A673 (cell line): ENCODE results near the gene MCM9. TPM values are rescaled to one million over a fixed set of nuclear protein-coding genes. Genes with fewer than 3 reads are reported as not detected.

Experiments
- BruUV-seq: library from RNA; stranded (reverse); fragments of 400-500 nt; replicated peaks from 2 replicates; lab custom pipeline; 2021; lab: Mats Ljungman, UMichigan
- CTCF ChIA-PET: fragments of 300-600 bp; sonication (Branson Sonifier 250); formaldehyde crosslinking; loops from one replicate; lab custom pipeline; 2022; ENCODE audit warnings: antibody characterized with exemption; lab: Charles Lee
- POLR2A ChIA-PET: fragments of 300-600 bp; sonication (Branson Sonifier 250); formaldehyde crosslinking; loops from one replicate; lab custom pipeline; 2022; ENCODE audit warnings: antibody characterized with exemption; ENCODE audit not compliant: low non-redundant PET; lab: Charles Lee
- DNase-seq: peaks from one replicate; pipeline ENCODE4 v3.0.0-alpha.2; 2015; ENCODE audit warnings: low spot score
- H3K27ac ChIP-seq: fragments of 200-600 bp; sonication (generic); 2 replicates; pipeline ENCODE4 v1.5.1; 2016; ENCODE audit warnings: mixed run types, low read depth, mild to moderate bottlenecking, mixed read lengths, antibody characterized with exemption, low read length; ENCODE audit not compliant: poor library complexity, severe bottlenecking
- H3K27me3 ChIP-seq: fragments of 200-600 bp; sonication (generic); replicated peaks from 2 replicates; pipeline ENCODE4 v1.6.1; 2017; ENCODE audit warnings: mixed run types, low read depth, mild to moderate bottlenecking, mixed read lengths, antibody characterized with exemption, low read length; ENCODE audit not compliant: insufficient read depth, poor library complexity
- H3K36me3 ChIP-seq: fragments of 200-600 bp; sonication (generic); 2 replicates; pipeline ENCODE4 v1.6.1; 2016; ENCODE audit warnings: mixed run types, mild to moderate bottlenecking, mixed read lengths, antibody characterized with exemption, low read length; ENCODE audit not compliant: insufficient read depth, poor library complexity, severe bottlenecking
- H3K4me1 ChIP-seq: fragments of 200-600 bp; sonication (generic); 2 replicates; pipeline ENCODE4 v1.6.1; 2017; ENCODE audit warnings: mixed run types, mild to moderate bottlenecking, mixed read lengths, antibody characterized with exemption, low read length; ENCODE audit not compliant: insufficient read depth, poor library complexity, severe bottlenecking
- H3K4me3 ChIP-seq: fragments of 200-600 bp; sonication (generic); 2 replicates; pipeline ENCODE4 v1.5.1; 2016; ENCODE audit warnings: low read depth, mixed run types, mild to moderate bottlenecking, mixed read lengths, low read length; ENCODE audit not compliant: poor library complexity, severe bottlenecking
- H3K9me3 ChIP-seq: fragments of 200-600 bp; sonication (generic); 2 replicates; pipeline ENCODE4 v1.6.1; 2016; ENCODE audit warnings: mixed run types, low read depth, mild to moderate bottlenecking, mixed read lengths, antibody characterized with exemption, low read length; ENCODE audit not compliant: poor library complexity, severe bottlenecking
- EZH2 ChIP-seq: fragments of 200-600 bp; sonication (generic); IDR thresholded peaks from 2 replicates; pipeline ENCODE4 v1.6.1; 2017; ENCODE audit warnings: borderline replicate concordance, low read depth, mild to moderate bottlenecking, mixed read lengths, antibody characterized with exemption, low read length; ENCODE audit not compliant: poor library complexity, severe bottlenecking
- intact Hi-C: fragments of 100-400 bp; cut with micrococcal nuclease; formaldehyde crosslinking; loops from one replicate; pipeline ENCODE4 v1.10.0; 2022; ENCODE audit not compliant: unreplicated experiment
- total RNA-seq: library from RNA; stranded (reverse); gene quantifications from 2 replicates; pipeline ENCODE4 v1.2.3, GENCODE V29; 2021
- TF ChIP-seq, protein P1 (sequence below): fragments of 300-800, 200-600 bp; sonication (generic); conservative IDR thresholded peaks from 2 replicates; pipeline ENCODE4 v1.5.1; 2017; ENCODE audit warnings: low read depth, mild to moderate bottlenecking, antibody characterized with exemption, low read length, moderate library complexity, mixed read lengths

The MCM9 gene
- total RNA-seq, 1 experiment from 2014 or later = 16.9 TPM

DNA sequence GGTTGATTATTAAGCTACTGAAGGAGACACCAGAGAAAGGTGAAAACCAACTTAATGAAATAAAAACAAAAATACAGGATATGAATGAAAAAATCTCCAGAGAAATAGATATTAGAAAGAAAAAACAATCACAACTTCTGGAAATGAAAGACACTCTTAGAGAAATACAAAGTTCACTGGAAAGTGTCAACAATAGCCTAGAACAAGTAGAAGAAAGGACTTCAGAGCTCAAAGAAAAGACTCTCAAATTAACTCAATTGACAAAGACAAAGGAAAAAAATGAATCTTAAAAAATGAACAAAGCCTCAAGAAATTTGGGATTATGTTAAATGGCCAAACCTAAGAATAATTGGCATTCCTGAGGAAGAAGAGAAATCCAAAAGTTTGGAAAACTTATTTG lies 10.3 kb upstream of the MCM9 start:
- no TSS peak for BruUV-seq
- Histone ChIP-seq H3K9me3 (peaks cover 6% of the 10 kb centered on the region), H3K4me1 (no peaks in the 10 kb centered on the region), H3K4me3 (no peak overlapping the region), H3K36me3 (no peaks in the 10 kb centered on the region), H3K27me3 (no peaks in the 10 kb centered on the region), H3K27ac (no peak overlapping the region)
- POLR2A ChIA-PET = no interaction called here
- no peak for DNase-seq
- intact Hi-C loops = no loop called here
- CTCF ChIA-PET = no interaction called here
- TF ChIP-seq EZH2 = no peak
- TF ChIP-seq, protein P1, sequence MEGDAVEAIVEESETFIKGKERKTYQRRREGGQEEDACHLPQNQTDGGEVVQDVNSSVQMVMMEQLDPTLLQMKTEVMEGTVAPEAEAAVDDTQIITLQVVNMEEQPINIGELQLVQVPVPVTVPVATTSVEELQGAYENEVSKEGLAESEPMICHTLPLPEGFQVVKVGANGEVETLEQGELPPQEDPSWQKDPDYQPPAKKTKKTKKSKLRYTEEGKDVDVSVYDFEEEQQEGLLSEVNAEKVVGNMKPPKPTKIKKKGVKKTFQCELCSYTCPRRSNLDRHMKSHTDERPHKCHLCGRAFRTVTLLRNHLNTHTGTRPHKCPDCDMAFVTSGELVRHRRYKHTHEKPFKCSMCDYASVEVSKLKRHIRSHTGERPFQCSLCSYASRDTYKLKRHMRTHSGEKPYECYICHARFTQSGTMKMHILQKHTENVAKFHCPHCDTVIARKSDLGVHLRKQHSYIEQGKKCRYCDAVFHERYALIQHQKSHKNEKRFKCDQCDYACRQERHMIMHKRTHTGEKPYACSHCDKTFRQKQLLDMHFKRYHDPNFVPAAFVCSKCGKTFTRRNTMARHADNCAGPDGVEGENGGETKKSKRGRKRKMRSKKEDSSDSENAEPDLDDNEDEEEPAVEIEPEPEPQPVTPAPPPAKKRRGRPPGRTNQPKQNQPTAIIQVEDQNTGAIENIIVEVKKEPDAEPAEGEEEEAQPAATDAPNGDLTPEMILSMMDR = no peak

DNA sequence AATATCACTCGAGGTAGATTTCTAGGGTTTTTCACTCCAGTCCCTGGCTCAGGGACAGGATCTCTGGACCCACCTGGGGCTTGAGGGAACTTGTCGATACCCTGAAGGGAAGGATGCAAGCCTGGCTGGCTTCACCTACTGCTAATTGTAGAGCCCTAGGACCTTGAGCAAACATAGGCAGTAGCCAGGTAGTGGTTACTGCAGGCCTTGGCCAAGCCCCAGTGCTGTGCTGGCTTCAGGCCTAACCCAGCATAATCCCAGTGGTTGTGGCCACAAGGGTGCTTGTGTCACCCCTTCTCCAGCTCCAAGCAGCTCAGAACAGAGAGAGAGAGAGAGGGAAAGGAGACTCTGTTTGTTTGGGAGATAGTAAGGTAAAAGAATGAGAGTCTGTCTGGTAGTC lies 5.8 kb upstream of the MCM9 start:
- no peak for TF ChIP-seq EZH2
- TF ChIP-seq, protein P1 = no peak
- H3K9me3 ChIP-seq = peaks cover 6% of the 10 kb centered on the region
- H3K27me3 ChIP-seq = no peaks in the 10 kb centered on the region
- no TSS peak for BruUV-seq
- DNase-seq = no peak
- no peaks in the 10 kb centered on the region for H3K4me1 ChIP-seq
- intact Hi-C loops = no loop called here
- H3K36me3 ChIP-seq = no peaks in the 10 kb centered on the region
- ChIA-PET CTCF (no interaction called here), POLR2A (no interaction called here)
- H3K27ac ChIP-seq = no peak overlapping the region
- no peak overlapping the region for H3K4me3 ChIP-seq

DNA sequence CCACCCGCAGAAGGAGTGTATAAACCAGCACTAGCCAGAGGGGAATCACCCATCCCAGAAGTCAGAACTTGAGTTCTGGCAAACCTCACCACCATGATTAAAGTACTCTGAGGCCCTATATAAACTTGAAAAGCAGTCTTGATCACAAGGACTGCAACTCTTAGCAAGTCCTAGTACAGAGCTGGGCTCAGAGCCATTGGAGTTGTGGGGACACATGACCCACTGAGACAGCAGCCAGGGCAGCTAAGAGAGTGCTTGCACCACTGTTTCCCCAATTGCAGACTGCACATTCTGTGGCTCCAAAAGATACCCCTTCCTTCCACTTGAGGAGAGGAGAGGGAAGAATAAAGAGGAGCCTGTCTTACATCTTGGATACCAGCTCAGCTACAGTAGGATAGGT lies 4.7 kb upstream of the MCM9 start:
- Histone ChIP-seq H3K4me1 (no peaks in the 10 kb centered on the region), H3K27me3 (no peaks in the 10 kb centered on the region), H3K4me3 (no peak overlapping the region), H3K9me3 (no peaks in the 10 kb centered on the region), H3K36me3 (no peaks in the 10 kb centered on the region), H3K27ac (no peak overlapping the region)
- DNase-seq = no peak
- TF ChIP-seq, protein P1 = no peak
- TF ChIP-seq EZH2 = no peak
- no TSS peak for BruUV-seq
- ChIA-PET POLR2A (no interaction called here), CTCF (no interaction called here)
- intact Hi-C loops = no loop called here
